ENCODE data around the gene RAX2. TPM values are rescaled to one million over a fixed set of nuclear protein-coding genes. Genes with fewer than 3 reads are reported as not detected.

RAX2 gene
- total and polyA plus RNA-seq, 9 of the 15 experiments (the other 6 are each of a cell fraction or from before 2014, with no cell fraction given), result not detected

- no peak for TF ChIP-seq ZZZ3 (IDR thresholded peaks at IDR 0.05)
- no peak for TF ChIP-seq ELK1 (CRISPR knock-in tag; IDR thresholded peaks at IDR 0.05)
- no peak for TF ChIP-seq SLC30A9 (CRISPR knock-in tag; IDR thresholded peaks at IDR 0.05)
- TF ChIP-seq THRAP3 (IDR thresholded peaks at IDR 0.05; ENCODE audit: borderline replicate concordance), result peak; percentile 99
- TF ChIP-seq GABPB2 (CRISPR knock-in tag; conservative IDR thresholded peaks at IDR 0.05), result no peak
- TF ChIP-seq SIX5 (IDR thresholded peaks at IDR 0.05; ENCODE audit: borderline replicate concordance in 1 of 2, insufficient read depth in 1 of 2, low read depth in 1 of 2, low read length in 2 of 2), result peak; percentile 88 to 92
- TF ChIP-seq CEBPB (tag; IDR thresholded peaks at IDR 0.05), result no peak
- no peak for TF ChIP-seq SNAPC5 (CRISPR knock-in tag; IDR thresholded peaks at IDR 0.05)
- TF ChIP-seq ZNF76 (CRISPR knock-in tag; IDR thresholded peaks at IDR 0.05; ENCODE audit: borderline replicate concordance), result no peak
- TF ChIP-seq ZNF253 (CRISPR knock-in tag; conservative IDR thresholded peaks at IDR 0.05), result no peak
- TF ChIP-seq PHTF2 (CRISPR knock-in tag; IDR thresholded peaks at IDR 0.05), result no peak
Measured at GRCh38 chr19:3761382-3762129, 10.5 kb downstream of the RAX2 start, which contains the start of gene APBA3 (continued).

Data from K562 (cell line).